Measurements from ENCODE around the gene VTCN1. TPM values are rescaled to one million over a fixed set of nuclear protein-coding genes. Genes with fewer than 3 reads are reported as not detected.

VTCN1 gene
- total and polyA plus RNA-seq, 2 of the 8 experiments (the other 6 are each of a cell fraction or from before 2014, with no cell fraction given), result 0.32 TPM; not detected in 1

- no peak for TF ChIP-seq CHD7 (IDR thresholded peaks at IDR 0.05; ENCODE audit: insufficient replicate concordance, low read length)
- TF ChIP-seq TBP (IDR thresholded peaks at IDR 0.05; ENCODE audit: low read depth, low read length), result no peak
- no peak for TF ChIP-seq ASH2L (IDR thresholded peaks at IDR 0.05; ENCODE audit: low read length)
- TF ChIP-seq SP1 (IDR thresholded peaks at IDR 0.05; ENCODE audit: low read depth, low read length), result no peak
- no peak for TF ChIP-seq RBBP5 (IDR thresholded peaks at IDR 0.05; ENCODE audit: borderline replicate concordance, low read depth, low read length)
- no peak for TF ChIP-seq SIX5 (IDR thresholded peaks at IDR 0.05; ENCODE audit: low read depth, low read length)
These were observed 34.2 kb upstream of the VTCN1 start (continued) for GRCh38 chr1:117244971-117245370.

All from H1 (cell line).